Activated CD4-positive, CD25-positive, alpha-beta regulatory T cell (primary cell): ENCODE measurements around the gene COL11A1.
"Not testable (repeated sequence)": the region's sequence is repeated elsewhere in the genome, so short reads cannot be mapped to it uniquely, and the experiment has no call there.

ENCODE experiments used
- DNase-seq, 4 experiments: peaks; one replicate each; lab custom pipeline; 2025; lab: John Stamatoyannopoulos, UW

The COL11A1 gene

GRCh38 chr1:103108376-103109150 lies at the start of gene COL11A1:
Gene COL11A1 (minus strand): TSS chr1:103108522. CDS start chr1:103108178, 344 bp downstream.
- DNase-seq: no peak

- DNase-seq: no peak
These were observed 48.6 kb upstream of the COL11A1 start for GRCh38 chr1:103156966-103157365.

- no peak for DNase-seq
These were observed 37.8 kb upstream of the COL11A1 start for GRCh38 chr1:103146166-103146565.

DNA sequence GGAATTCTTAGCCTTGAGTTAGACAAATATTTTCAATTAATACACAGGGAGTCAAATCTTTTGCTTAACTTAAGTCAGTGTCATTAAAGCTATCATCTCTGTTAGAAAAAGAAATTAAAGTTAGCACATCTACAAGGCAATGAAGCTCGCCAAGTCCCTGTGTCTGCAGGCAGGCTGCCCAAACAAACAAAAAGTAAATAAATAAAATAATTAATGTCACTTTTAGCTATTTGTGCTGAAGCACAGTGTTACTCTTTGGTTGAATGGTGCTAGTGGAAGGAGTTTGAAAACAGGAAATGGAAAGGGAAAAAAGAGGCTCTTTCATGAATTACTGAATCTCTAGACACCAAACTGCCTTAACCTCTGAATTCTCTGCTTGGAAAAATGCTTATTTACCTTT lies 37.1 kb upstream of the COL11A1 start:
- DNase-seq: no peak

DNA sequence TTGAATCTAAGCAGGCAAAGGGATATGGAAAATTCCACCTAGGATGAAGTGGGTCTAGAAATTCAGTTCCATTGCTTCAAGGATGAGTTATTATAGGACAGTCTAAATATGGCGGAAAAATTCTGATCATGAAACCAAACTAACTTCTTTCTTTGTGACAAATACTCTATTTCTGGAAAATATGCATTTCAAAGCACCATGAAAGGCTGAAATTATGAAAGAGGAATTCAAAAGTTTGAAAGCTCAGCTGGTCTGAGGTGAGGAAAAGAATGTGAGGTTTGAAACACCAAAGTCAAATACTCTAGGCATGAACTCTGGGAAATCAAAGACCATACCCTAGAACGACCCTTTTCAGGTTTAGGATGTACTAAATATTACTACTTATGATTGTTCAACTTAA lies 36.4 kb upstream of the COL11A1 start:
- DNase-seq: no peak

- DNase-seq: no peak
These were observed 34.1 kb upstream of the COL11A1 start for GRCh38 chr1:103142461-103142860.

DNA sequence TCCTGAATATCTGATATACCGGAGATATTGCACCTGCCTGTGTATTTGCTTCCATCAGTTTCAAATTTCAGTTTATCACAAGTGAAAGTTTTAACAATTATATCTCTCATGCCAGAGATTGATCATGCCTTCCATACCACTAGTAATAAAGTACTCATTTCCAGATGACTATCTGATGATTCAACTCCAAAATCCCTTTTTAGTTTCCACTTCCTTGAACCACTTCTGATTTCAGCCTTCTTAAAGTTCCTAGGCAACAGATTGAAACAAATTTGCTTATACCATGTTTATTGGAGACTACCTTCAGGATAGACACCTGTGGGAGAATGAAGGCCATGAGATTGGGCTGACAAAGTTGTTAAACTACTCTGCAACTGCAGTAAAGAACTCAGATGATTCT lies 21.5 kb upstream of the COL11A1 start:
- DNase-seq: no peak

DNA sequence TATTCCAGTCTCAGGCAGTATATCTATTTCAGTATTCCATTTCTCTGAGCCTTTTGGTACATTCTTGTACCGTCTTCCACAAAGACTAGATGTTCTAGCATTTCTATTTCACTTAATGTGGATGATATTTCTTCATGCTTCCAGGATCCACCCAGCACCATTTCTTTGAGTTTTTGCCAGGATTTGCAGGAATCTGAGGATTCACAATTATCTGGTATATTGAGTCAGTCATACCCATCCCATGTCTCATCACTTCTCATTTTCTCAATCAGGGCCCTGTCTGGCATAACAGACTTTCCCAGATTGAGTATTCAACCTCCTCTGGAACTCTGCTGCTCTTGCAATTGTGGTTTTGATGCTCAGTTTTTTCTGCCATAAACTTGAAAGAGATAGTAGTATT lies 20.9 kb upstream of the COL11A1 start:
- no peak for DNase-seq

DNA sequence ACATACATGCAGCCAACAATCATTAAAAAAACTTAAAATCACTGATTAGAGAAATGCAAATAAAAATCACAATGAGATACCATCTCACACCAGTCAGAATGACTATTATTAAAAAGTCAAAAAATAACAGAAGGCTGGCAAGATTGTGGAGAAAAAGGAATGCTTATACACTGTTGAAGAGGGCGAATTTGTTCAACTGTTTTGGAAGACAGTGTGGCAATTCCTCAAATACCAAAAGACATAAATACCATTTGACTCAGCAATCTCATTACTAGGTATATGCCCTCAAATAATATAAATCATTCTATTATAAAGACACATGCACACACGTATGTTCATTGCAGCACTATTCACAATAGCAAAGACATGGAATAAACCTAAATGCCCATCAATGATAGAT lies 19.9 kb upstream of the COL11A1 start:
- not testable (repeated sequence) for DNase-seq

DNA sequence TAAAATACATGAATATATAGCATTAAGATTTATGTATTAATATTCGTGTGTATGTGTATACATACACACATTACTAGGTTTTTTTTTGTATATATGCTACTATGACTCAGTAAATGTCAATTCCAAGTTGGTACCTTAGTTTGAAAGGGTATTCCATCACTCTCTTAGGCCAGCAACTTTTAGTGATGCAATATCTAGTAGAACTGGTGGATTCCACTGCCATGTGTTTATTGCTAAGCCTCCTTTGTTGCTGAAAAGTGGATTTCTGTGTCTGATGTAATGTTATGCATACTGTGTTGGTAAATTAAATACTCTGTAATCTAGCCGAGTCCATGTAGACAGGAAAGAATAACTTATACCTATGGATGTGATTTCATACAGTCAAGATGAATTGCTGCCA lies 16.9 kb upstream of the COL11A1 start:
- DNase-seq: no peak

- no peak for DNase-seq
These were observed 14.8 kb upstream of the COL11A1 start for GRCh38 chr1:103122983-103123720.

DNA sequence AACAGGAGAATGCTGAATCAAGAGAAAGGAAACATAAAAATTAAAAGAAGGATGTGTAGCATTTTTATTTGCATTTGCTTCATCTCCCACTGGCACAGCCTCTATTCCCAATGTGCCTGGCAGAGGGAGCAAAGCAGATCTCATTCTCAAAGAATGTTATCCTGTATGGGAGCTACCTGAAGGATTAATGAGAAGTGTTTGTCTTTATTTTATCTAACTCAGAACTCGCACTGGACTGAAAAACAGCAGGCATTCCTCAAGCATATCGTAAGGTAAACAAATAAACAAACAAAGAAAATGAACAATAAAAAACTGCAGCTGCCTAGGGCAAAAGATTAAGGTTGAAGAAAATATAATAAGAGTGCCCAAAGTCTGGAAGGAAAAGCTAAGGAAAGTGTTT lies 12.7 kb upstream of the COL11A1 start:
- DNase-seq: no peak

GRCh38 chr1:103112546-103112945 lies 4.2 kb upstream of the COL11A1 start:
- no peak for DNase-seq

- DNase-seq: no peak
These were observed 3.6 kb upstream of the COL11A1 start for GRCh38 chr1:103111926-103112325.

- no peak for DNase-seq
These were observed 2.4 kb upstream of the COL11A1 start for GRCh38 chr1:103110701-103111100.

DNA sequence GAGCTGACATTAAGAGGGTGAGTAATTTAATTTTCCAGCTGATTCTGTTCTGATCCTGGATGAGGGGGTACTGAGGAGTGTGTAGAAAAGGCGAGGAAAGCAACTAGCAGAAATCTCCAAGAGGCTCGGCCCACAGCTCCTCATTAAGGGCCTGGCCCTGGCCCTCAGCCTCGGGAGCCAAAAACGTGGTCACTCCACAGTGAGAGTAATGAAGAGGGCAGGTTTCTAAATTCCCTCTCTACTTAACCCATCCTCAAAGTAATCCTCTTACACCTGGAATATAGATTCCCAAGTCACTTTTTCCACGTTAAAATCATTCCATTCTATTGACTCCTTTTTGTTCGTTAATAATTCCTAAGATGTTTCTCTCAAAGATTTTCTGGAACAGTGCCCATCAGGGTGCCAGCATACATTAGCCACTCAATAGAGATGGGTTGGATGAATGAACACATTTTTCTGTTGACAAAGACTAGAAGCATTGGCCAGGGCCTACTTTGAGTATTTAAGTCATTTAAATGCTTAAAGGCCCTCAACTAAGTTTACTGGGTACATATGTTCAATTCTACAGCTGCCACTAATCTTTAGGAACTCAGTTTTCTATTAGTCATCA lies 1.1 kb upstream of the COL11A1 start:
- DNase-seq: no peak

DNA sequence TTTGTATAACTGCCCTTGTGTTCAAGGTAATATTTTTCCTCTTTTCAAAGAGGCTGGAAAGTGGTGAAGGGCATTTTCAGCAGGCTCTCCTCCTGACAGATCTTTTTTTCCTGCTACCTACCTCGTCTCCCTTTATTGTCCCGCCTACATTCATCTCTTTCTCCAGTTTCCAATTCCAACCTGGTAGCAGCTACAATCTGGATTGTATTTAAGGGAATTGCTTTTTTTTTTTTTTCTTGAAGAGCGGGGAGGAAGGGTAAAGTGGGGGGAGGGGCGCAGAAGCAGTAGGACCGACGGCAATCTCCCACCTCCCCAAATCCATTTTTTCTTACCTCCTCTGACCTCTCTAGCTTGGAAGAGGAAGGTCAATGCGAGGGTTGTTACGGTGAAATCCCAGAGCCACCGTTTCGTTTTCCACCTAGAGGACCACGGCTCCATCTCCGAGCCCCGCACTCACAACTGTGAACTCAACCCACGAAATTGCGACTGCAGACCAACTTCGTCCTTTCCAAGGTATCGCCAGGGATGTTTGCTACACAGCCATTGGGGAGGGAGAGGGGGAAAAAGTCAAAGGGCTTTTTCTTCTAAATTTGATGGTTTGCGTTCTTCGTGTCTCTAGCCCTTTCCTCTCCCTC lies 464 bp downstream of the COL11A1 start:
- DNase-seq: no peak

DNA sequence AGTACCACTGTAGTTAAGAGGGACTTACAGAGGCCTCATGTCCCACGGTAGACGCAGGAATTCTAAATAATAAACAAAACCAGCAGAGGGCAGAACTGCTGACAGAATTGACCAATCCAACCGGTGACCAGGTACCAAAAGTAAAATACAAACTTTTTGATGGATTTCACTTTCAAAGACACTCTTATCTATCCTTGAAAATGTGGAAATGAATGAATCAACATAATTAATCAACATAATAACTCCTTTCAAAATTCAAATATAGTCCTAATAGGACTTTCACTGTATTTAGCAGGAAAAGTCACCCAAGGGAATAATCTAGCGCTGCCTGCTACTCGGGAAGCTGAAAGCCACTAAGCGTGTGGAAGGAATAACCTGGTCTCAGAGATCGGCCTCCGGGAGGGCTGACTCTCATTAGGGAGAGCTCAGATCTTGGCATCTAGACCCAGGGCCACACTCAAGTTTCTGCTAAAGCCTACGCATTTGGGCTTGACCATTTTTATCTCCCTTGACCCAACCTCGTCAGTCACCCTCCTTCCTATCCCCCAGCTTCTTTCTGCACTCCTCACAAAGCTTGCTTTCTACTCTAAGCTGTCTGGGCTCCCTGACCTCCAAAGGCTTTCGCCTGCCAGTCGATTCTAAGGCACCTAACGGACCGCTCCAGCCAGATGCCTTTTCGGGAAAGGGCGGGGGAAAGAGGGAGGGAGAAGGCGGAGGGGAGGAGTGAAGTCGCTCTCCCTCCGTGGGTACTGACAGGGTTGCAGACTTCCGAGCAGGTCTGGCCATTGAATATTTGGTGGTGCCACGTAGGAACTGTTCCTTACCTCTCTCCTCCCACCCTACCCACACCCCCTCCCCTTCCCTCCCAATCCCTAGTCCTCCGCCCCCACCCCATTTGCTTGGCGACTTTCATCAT lies 1.6 kb downstream of the COL11A1 start:
- DNase-seq: no peak

- DNase-seq: no peak
These were observed 6.9 kb downstream of the COL11A1 start for GRCh38 chr1:103101399-103101798.

GRCh38 chr1:103089221-103089620 lies 19.1 kb downstream of the COL11A1 start:
- DNase-seq: no peak

DNA sequence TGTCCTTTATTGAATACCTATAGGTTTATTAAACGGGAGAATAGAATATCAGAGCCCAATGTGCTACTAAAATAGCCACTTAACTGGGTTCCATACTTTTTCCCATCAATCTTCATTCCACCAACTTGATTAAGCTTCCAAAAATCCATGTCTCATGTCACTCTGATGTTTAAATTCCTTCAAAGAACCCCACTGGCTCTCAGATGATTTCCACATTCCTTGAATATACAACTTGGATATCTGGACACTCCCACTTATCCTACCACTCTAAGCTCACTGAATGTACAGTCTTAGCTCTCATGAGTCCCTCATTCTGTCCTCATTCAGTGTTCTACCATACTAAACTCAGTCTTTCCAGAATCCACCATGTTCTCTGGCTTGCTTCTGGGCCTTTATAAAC lies 21.1 kb downstream of the COL11A1 start:
- no peak for DNase-seq

DNA sequence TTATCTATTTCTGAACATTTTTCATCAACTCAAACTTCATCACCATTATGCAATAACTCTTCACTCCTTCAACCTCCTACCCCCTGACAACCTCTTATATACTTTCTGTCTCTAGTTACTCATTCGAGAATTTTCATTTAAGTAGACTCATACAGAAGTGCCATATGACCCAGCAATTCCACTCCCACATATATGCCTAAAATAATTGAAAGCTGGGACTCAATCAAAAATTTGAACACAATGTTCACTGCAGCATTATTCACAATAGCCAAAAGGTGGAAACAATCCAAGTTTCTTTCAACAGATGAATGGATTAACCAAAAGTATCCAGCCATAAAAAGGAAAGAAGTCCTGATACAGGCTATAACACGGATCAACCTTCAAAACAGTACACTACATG lies 24.1 kb downstream of the COL11A1 start:
- no peak for DNase-seq
